ENCODE data around the gene COL2A1. TPM values are rescaled to one million over a fixed set of nuclear protein-coding genes. Genes with fewer than 3 reads are reported as not detected.
"Not testable (repeated sequence)": the region's sequence is repeated elsewhere in the genome, so short reads cannot be mapped to it uniquely, and the experiment has no call there.

The COL2A1 gene
- total RNA-seq, 2 experiments from 2014 or later: not detected

DNA sequence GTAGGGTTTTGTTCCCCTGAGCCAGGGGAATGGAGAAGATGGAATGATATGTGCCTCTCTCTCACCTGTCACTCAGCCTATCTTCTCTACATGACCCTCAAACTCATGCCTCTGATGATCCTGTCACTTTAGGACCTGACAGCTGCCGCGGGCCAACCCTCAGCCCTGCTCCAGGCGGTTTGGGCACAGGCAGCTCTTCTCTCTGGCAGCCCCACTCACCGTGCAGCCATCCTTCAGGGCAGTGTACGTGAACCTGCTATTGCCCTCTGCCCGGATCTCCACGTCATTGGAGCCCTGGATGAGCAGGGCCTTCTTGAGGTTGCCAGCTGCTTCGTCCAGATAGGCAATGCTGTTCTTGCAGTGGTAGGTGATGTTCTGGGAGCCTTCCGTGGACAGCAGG, 30.4 kb downstream of the COL2A1 start:
- no peak overlapping the region for H3K4me3 Mint-ChIP-seq
- DNase-seq: no peak
- no peak overlapping the region for H3K27ac Mint-ChIP-seq
- no peaks in the 10 kb centered on the region for H3K9me3 Mint-ChIP-seq
- ChIA-PET POLR2A (no interaction called here), CTCF (interaction anchor here (0.8 to 1.5 kb wide), 4 partner anchors 10 to 639 kb away, joined by 3 read pairs; partner anchors contain the start of gene TMEM106C)
- H3K36me3 Mint-ChIP-seq: peaks cover 2% of the 10 kb centered on the region
- peaks cover 4% of the 10 kb centered on the region for H3K4me1 Mint-ChIP-seq (ENCODE audit: low read depth)
- H3K27me3 Mint-ChIP-seq: no peaks in the 10 kb centered on the region
- intact Hi-C loops (cut with micrococcal nuclease): no loop called here

DNA sequence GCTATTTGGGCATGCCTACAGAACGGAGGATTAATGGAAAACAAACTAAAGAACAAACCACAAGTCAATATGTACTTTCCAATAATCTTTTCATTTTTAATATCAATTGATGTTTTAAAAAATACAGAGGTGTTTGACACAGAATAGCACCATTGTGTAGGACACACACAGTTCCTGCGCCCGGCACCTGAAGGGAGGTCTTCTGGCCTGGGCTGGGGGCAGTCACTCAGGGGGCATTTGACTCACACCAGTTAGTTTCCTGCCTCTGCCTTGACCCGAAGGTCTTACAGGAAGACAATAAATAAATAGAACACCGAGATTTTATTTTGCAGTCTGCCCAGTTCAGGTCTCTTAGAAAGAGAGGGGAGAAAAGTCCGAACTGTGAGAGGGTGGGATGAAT, 31.4 kb downstream of the COL2A1 start:
- Mint-ChIP-seq H3K9me3 (no peaks in the 10 kb centered on the region), H3K36me3 (peaks cover 10% of the 10 kb centered on the region), H3K4me3 (no peak overlapping the region), H3K4me1 (ENCODE audit: low read depth) (peaks cover 4% of the 10 kb centered on the region), H3K27ac (no peak overlapping the region), H3K27me3 (no peaks in the 10 kb centered on the region)
- ChIA-PET CTCF (interaction anchor here (1.8 kb wide), 1 partner anchor 9 kb away, joined by 4 read pairs; the partner anchor contains the start of gene TMEM106C), POLR2A (no interaction called here)
- intact Hi-C loops (cut with micrococcal nuclease): no loop called here
- no peak for DNase-seq

DNA sequence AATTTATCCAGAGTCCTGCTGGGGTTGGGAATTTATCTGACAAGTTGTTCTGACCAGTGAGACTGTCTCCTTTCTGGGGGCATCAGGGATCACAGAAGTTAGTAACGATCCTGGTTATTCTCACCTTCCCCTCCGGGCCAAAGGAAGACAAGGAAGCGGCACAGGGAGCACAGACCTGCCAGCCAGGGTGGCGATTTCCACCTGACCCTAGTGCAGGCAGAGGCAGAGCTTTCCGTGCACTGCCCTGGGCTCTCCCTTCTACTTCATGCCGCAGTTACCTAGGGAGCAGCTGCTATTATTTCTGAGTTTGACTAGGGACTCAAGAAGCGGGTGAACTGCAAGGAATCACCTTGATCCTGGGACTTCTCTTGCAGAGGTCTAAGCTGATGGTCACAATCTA, 33.4 kb downstream of the COL2A1 start:
- no peaks in the 10 kb centered on the region for H3K27me3 Mint-ChIP-seq
- ChIA-PET POLR2A (no interaction called here), CTCF (interaction anchor here (1.1 to 1.6 kb wide), 3 partner anchors 21 to 227 kb away, joined by 4 read pairs; partner anchors contain the start of gene VDR)
- intact Hi-C loops (cut with micrococcal nuclease): no loop called here
- no peaks in the 10 kb centered on the region for H3K9me3 Mint-ChIP-seq
- H3K4me3 Mint-ChIP-seq: no peak overlapping the region
- H3K4me1 Mint-ChIP-seq (ENCODE audit: low read depth): peaks cover 15% of the 10 kb centered on the region
- no peak for DNase-seq
- peaks cover 25% of the 10 kb centered on the region for H3K36me3 Mint-ChIP-seq
- H3K27ac Mint-ChIP-seq: no peak overlapping the region

DNA sequence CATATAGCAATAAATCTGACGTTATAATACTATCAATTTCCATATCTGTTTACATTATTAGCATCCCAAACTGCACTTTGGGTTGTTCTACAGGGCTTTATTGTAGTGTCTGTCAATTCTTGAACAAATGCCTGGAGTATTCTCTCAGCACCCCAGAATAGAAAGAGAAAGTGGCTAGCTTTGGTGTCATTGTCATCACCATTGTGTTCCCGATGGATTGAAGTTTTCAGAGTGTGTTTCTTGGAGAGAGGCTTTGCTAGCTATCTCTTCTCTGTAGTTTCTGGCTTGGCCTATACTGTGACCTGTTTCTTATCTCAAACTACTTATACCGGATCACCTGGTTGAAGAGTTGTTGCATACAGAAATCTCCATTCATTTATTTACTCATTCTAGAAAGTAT, 34.4 kb downstream of the COL2A1 start:
- peaks cover 35% of the 10 kb centered on the region for H3K36me3 Mint-ChIP-seq

DNA sequence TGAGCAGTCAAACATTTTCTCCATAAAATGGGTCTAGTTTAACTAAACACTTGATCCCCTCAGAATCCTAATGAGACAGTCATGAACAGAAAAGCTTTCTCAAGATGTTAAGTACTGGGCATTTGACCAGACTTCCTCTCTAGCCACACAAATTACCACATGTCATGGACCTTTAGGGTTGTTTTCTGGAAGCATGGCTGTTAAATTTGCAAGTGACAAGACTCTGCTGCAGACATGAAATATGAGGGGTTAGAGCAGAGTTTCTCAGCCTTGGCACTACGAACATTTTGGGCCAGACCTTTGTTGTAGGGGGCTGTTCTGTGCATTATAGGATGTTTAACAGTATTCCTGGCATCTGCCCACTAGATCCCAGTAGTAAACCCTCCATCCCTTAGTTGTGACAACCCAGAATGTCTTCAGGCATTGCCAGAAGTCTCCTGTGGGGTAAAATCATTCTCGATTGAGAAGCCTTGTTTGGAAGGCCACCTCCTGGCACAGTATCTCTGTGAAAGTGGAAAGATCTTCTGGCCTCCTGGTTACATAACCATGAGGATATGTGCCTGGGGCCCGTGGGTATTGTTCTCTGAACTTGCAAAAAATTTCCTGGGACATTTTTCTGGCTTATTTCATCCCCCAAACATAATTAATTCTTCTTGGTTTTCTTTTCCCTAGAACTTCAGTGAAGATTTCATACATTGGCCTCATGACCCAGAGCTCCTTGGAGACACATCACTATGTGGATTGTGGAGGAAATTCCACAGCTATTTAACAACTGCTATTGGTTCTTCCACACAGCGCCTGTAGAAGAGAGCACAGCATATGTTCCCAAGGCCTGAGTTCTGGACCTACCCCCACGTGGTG, 36.6 kb downstream of the COL2A1 start:
- no peaks in the 10 kb centered on the region for H3K27me3 Mint-ChIP-seq
- intact Hi-C loops (cut with micrococcal nuclease): no loop called here
- H3K4me3 Mint-ChIP-seq: no peak overlapping the region
- peaks cover 38% of the 10 kb centered on the region for H3K4me1 Mint-ChIP-seq (ENCODE audit: low read depth)
- ChIA-PET POLR2A (interaction anchor here (0.6 kb wide), 2 partner anchors 76 to 119 kb away, joined by 3 to 4 read pairs; no protein-coding TSS in a partner anchor), CTCF (no interaction called here)
- no peaks in the 10 kb centered on the region for H3K9me3 Mint-ChIP-seq
- no peak for DNase-seq
- no peak overlapping the region for H3K27ac Mint-ChIP-seq
- peaks cover 47% of the 10 kb centered on the region for H3K36me3 Mint-ChIP-seq

More for the DNA sequence above, 34.4 kb downstream of the COL2A1 start:
- DNase-seq: no peak
- ChIA-PET CTCF (interaction anchor here (1.6 kb wide), 1 partner anchor 65 kb away, joined by 4 read pairs; the partner anchor contains the start of gene VDR), POLR2A (no interaction called here)
- Mint-ChIP-seq H3K4me3 (no peak overlapping the region), H3K27me3 (no peaks in the 10 kb centered on the region), H3K9me3 (no peaks in the 10 kb centered on the region), H3K4me1 (ENCODE audit: low read depth) (peaks cover 25% of the 10 kb centered on the region), H3K27ac (no peak overlapping the region)
- intact Hi-C loops (cut with micrococcal nuclease): no loop called here

DNA sequence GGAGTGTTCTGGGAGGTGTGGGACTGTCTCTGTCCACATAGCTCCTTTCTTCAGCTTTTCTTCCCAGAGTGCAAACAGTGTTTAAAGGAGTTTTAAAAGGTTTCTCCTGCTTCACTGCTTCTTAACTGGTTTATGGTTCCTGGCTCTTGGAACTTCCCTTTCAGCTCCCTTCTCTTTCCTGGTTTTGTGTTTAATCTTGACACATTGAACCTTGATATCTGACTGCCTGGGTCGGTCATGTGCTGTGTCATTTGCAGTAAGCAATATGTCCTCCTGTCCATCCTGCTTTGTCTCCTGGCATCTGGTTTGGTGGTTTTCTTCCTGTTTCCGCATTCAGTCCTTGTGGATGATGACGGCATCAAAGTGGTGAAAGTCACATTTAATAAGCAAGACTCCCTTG, 38.7 kb downstream of the COL2A1 start:
- ChIA-PET POLR2A (no interaction called here), CTCF (interaction anchor here (1.0 kb wide), 1 partner anchor 164 kb away, joined by 3 read pairs; no protein-coding TSS in a partner anchor)
- H3K4me1 Mint-ChIP-seq (ENCODE audit: low read depth): peaks cover 38% of the 10 kb centered on the region
- peaks cover 47% of the 10 kb centered on the region for H3K36me3 Mint-ChIP-seq
- no peak overlapping the region for H3K4me3 Mint-ChIP-seq
- no peaks in the 10 kb centered on the region for H3K9me3 Mint-ChIP-seq
- no peak for DNase-seq
- H3K27me3 Mint-ChIP-seq: no peaks in the 10 kb centered on the region
- H3K27ac Mint-ChIP-seq: no peak overlapping the region
- intact Hi-C loops (cut with micrococcal nuclease): no loop called here

DNA sequence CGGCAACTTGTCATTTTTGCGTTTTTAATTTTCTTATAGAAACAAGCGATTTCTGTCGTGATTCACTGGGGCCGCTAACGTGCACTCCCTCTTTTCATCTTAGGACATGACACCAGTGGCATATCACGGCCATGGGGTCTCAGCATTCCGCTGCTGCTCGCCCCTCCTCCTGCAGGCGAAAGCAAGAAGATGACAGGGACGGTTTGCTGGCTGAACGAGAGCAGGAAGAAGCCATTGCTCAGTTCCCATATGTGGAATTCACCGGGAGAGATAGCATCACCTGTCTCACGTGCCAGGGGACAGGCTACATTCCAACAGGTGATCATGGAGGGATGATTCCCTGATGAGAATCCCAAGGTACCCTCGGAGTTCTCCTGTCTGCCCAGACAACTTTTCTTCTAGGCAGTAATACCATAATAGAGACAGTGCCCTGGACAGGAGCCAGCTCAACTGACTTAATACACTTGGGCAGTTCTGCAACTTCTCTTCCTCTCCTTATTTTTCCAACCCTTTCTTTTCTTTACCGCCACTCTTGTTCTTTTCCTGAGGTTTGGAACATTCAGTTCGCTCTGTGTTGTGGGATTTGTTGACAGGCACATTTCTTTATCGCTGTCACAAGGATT, 40.1 kb downstream of the COL2A1 start:
- H3K27ac Mint-ChIP-seq: no peak overlapping the region

DNA sequence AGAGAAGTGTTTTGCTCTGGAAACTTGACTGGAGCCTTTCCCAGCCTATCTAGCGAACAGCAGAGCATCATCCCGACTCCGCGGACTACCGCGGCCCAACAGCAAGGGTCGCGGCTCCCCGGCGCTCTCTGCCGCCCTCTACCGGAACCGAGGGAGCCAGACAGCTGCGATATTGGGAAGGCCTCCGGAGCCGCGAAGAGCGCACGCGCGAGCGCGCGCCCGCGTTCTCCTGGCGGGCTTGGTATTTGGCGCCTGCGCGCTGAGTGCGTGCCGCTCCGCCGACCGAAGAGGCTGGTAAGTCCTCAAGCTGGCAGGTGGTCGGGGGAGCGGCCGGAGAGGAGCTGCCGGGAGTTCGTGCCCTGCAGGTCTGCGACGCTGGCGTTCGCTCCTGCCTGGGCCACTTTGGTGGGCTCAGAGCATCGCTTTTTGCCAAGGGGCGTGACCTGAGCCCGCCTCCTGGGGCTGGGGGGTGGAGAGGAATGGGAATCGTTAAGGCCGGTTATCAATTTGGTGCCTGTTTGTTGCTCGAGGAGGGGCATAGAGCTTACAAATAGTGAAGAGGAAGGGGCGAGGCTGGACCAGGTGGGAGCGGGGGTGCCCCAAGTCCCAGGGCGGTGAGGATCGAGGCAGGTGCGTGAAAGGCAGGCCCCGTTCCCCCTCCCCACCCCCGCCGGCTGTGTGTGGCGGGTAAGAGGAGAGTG, 40.8 kb downstream of the COL2A1 start, which contains the start of gene TMEM106C:
Gene TMEM106C, plus strand, starts transcription at position 257 of the 701 bp plus-strand sequence. CDS start 641 bp downstream, outside the sequence.
- Mint-ChIP-seq H3K27me3 (peaks cover 5% of the 10 kb centered on the region), H3K36me3 (peaks cover 43% of the 10 kb centered on the region), H3K27ac (peak within 1 kb of the TSS; percentile 81), H3K9me3 (peaks cover 1% of the 10 kb centered on the region), H3K4me1 (ENCODE audit: low read depth) (peaks cover 34% of the 10 kb centered on the region), H3K4me3 (peak within 1 kb of the TSS; percentile 98)
- ChIA-PET POLR2A (interaction anchor here (1.3 to 1.6 kb wide), 2 partner anchors 59 to 78 kb away, joined by 3 to 5 read pairs; partner anchors contain the start of gene VDR), CTCF (interaction anchor here (0.6 to 2.5 kb wide), 51 partner anchors 9 to 655 kb away, joined by 3 to 26 read pairs (median 4); partner anchors contain the start of genes ASB8, SLC48A1 and VDR)
- peak; percentile 94 for DNase-seq
- intact Hi-C loops (cut with micrococcal nuclease): loop anchor here (1.0 to 2.0 kb wide), 5 partner anchors 60 to 226 kb away; no protein-coding TSS in a partner anchor

More for the DNA sequence above, 40.1 kb downstream of the COL2A1 start:
- CTCF ChIA-PET: interaction anchor here (0.6 to 2.5 kb wide), 36 partner anchors 8 to 248 kb away, joined by 3 to 26 read pairs (median 5); partner anchors contain the start of genes ASB8, SLC48A1 and VDR
- peak overlapping the region; percentile 98 for H3K4me3 Mint-ChIP-seq
- peaks cover 47% of the 10 kb centered on the region for H3K36me3 Mint-ChIP-seq
- peaks cover 5% of the 10 kb centered on the region for H3K27me3 Mint-ChIP-seq
- H3K4me1 Mint-ChIP-seq (ENCODE audit: low read depth): peaks cover 34% of the 10 kb centered on the region
- POLR2A ChIA-PET: interaction anchor here (1.3 to 1.6 kb wide), 2 partner anchors 60 to 79 kb away, joined by 3 to 5 read pairs; partner anchors contain the start of gene VDR
- H3K9me3 Mint-ChIP-seq: no peaks in the 10 kb centered on the region
- peak; percentile 29 for DNase-seq
- intact Hi-C loops (cut with micrococcal nuclease): no loop called here

DNA sequence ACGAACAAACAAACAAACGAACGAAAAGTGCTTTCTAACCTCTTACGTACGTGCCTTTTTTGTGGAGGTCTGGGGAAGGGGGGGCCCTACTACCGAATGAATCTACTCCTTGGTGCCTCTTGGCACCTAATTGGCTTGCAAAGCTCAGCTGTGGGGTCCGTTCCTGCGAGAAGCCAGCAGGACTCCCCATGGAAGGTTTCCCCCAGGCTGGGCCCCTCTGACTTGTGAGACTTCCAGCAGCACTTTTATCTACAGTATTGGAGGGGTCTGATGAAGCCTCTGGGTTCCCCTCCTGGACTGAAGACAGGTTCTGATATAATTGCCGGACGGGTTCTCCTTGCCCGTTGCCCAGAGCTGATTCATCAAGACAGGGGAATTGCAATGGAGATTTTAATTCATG, 42.1 kb downstream of the COL2A1 start:
- CTCF ChIA-PET: interaction anchor here (1.6 to 2.0 kb wide), 7 partner anchors 13 to 220 kb away, joined by 6 to 11 read pairs (median 8); no protein-coding TSS in a partner anchor
- no peak for DNase-seq
- POLR2A ChIA-PET: no interaction called here
- Mint-ChIP-seq H3K4me1 (ENCODE audit: low read depth) (peaks cover 33% of the 10 kb centered on the region), H3K27ac (no peak overlapping the region), H3K27me3 (peaks cover 5% of the 10 kb centered on the region), H3K4me3 (no peak overlapping the region), H3K9me3 (peaks cover 3% of the 10 kb centered on the region), H3K36me3 (peaks cover 33% of the 10 kb centered on the region)
- intact Hi-C loops (cut with micrococcal nuclease): loop anchor here (2.0 kb wide), 2 partner anchors 101 to 203 kb away; no protein-coding TSS in a partner anchor

DNA sequence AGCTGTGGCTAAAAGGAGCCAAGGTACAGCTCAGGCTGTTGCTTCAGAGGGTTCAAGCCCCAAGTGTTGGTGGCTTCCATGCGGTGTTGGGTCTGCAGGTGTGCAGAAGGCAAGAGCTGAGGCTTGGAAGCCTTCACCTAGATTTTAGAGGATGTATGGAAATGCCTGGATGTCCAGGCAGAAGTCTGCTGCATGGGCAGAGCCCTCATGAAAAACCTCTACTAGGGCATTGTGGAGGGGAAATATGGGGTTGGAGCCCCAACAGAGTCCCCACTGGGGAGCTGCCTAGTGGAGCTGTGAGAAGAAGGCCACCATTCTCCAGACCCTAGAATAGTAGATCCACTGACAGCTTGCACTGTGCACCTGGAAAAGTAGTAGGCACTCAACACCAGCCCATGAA, 46.6 kb downstream of the COL2A1 start:
- H3K4me1 Mint-ChIP-seq (ENCODE audit: low read depth); H3K36me3 Mint-ChIP-seq; DNase-seq; H3K27ac Mint-ChIP-seq; H3K4me3 Mint-ChIP-seq; intact Hi-C loops (cut with micrococcal nuclease); H3K9me3 Mint-ChIP-seq; H3K27me3 Mint-ChIP-seq; POLR2A ChIA-PET: not testable (repeated sequence)
- CTCF ChIA-PET: interaction anchor here (1.6 kb wide), 1 partner anchor 8 kb away, joined by 7 read pairs; no protein-coding TSS in a partner anchor

DNA sequence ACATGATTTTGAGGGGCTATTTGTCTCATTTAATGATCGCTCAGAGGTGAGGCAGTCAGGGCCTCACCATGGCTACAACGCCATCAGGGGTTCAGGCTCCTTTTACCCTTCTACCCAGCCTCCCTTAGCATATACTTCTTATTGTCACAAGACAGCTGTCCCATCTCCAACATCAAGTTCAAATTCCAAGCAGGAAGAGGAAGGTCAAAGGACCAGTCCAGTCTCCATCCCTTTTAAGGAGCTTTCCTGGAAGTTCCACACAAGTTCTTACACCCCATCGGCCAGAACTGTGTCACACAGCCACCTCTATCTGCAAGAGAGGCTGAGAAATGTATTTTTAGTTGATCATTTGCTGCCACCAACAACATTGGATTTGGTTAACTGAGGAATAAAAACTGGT, 49.2 kb downstream of the COL2A1 start:
- intact Hi-C loops (cut with micrococcal nuclease): no loop called here
- Mint-ChIP-seq H3K36me3 (no peaks in the 10 kb centered on the region), H3K9me3 (peaks cover 3% of the 10 kb centered on the region), H3K4me1 (ENCODE audit: low read depth) (no peaks in the 10 kb centered on the region), H3K27ac (no peak overlapping the region), H3K4me3 (no peak overlapping the region), H3K27me3 (peaks cover 3% of the 10 kb centered on the region)
- ChIA-PET CTCF (interaction anchor here (1.9 to 2.4 kb wide), 2 partner anchors 8 to 213 kb away, joined by 8 to 12 read pairs; partner anchors contain the start of gene TMEM106C), POLR2A (no interaction called here)
- DNase-seq: no peak

All from activated CD4-positive, alpha-beta memory T cell treated with anti-CD3 and anti-CD28 coated beads for 36 hours (primary cell).